GM19438 (cell line): Measurements from ENCODE around the gene PCMT1.
"Not testable (repeated sequence)": the region's sequence is repeated elsewhere in the genome, so short reads cannot be mapped to it uniquely, and the experiment has no call there.

Source experiments
- ATAC-seq: cut with Tn5 transposase; IDR thresholded peaks from one replicate; pipeline ENCODE4 v1.9.1; 2021; ENCODE audit warnings: low read depth; ENCODE audit not compliant: unreplicated experiment

Gene PCMT1

GRCh38 chr6:149749594-149750135 lies at the start of gene PCMT1:
PCMT1 (plus strand) TSS chr6:149749741; CDS start chr6:149749902, 161 bp downstream.
- peak; percentile 81 for ATAC-seq

GRCh38 chr6:149701714-149702113 lies 47.8 kb upstream of the PCMT1 start:
- no peak for ATAC-seq

- no peak for ATAC-seq
Measured at GRCh38 chr6:149711711-149712110, 37.8 kb upstream of the PCMT1 start.

GRCh38 chr6:149714442-149714841 lies 35.1 kb upstream of the PCMT1 start:
- ATAC-seq: no peak

GRCh38 chr6:149716181-149716963 lies 33.2 kb upstream of the PCMT1 start:
- no peak for ATAC-seq

- no peak for ATAC-seq
Measured at GRCh38 chr6:149717255-149717587, 32.3 kb upstream of the PCMT1 start.

GRCh38 chr6:149717588-149718458 lies 31.7 kb upstream of the PCMT1 start, which contains the start of gene LATS1:
LATS1 (minus strand) TSS chr6:149718101; CDS start chr6:149702126, 15,975 bp downstream.
- peak; percentile 83 for ATAC-seq

- no peak for ATAC-seq
Measured at GRCh38 chr6:149719531-149719930, 30.0 kb upstream of the PCMT1 start.

GRCh38 chr6:149723262-149723661 lies 26.3 kb upstream of the PCMT1 start:
- no peak for ATAC-seq

- no peak for ATAC-seq
Measured at GRCh38 chr6:149723771-149724417, 25.6 kb upstream of the PCMT1 start.

GRCh38 chr6:149725785-149726184 lies 23.8 kb upstream of the PCMT1 start:
- no peak for ATAC-seq

- no peak for ATAC-seq
Measured at GRCh38 chr6:149727793-149728498, 21.6 kb upstream of the PCMT1 start.

- ATAC-seq: no peak
Measured at GRCh38 chr6:149728499-149729234, 20.9 kb upstream of the PCMT1 start.

- no peak for ATAC-seq
Measured at GRCh38 chr6:149729824-149730223, 19.7 kb upstream of the PCMT1 start.

- ATAC-seq: no peak
Measured at GRCh38 chr6:149733089-149733720, 16.3 kb upstream of the PCMT1 start.

GRCh38 chr6:149734915-149735314 lies 14.6 kb upstream of the PCMT1 start:
- no peak for ATAC-seq

- not testable (repeated sequence) for ATAC-seq
Measured at GRCh38 chr6:149745252-149745651, 4.3 kb upstream of the PCMT1 start.

GRCh38 chr6:149746147-149746946 lies 3.2 kb upstream of the PCMT1 start, which contains the start of gene NUP43:
NUP43 (minus strand) TSS chr6:149746529; CDS start chr6:149746495, 34 bp downstream.
- ATAC-seq: peak; percentile 52
